GM20000 (cell line): Measurements from ENCODE around the gene SCAPER.

Experiments used
- DNase-seq: peaks from one replicate; pipeline ENCODE4 v3.0.0; 2012; ENCODE audit warnings: low spot score
- TF ChIP-seq, protein P1 (sequence below): IDR thresholded peaks from 2 replicates; pipeline ENCODE4 v1.5.1; 2012; ENCODE audit warnings: mild to moderate bottlenecking, control low read depth; ENCODE audit errors: extremely low read depth, missing control alignments

Gene SCAPER

DNA sequence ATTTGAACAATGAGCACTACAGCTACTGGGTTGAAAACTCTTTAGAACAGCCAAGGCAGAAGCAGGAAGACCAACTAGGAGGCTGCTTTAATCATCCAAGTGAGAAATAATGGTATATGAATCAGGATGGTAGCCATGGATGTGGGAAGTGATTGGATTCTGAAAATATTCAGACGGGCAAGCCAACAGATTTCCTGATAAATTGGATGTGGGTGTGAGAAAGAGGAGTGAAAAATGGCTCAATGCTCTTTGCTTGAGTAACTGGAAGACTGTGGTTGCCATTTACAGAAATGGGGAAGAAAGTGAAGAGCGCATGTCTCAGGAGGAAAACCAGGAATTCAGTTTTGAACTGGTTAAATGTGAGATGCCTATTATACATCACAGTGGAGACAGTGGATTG lies 518.2 kb downstream of the SCAPER start:
- DNase-seq = no peak
- TF ChIP-seq, protein P1, sequence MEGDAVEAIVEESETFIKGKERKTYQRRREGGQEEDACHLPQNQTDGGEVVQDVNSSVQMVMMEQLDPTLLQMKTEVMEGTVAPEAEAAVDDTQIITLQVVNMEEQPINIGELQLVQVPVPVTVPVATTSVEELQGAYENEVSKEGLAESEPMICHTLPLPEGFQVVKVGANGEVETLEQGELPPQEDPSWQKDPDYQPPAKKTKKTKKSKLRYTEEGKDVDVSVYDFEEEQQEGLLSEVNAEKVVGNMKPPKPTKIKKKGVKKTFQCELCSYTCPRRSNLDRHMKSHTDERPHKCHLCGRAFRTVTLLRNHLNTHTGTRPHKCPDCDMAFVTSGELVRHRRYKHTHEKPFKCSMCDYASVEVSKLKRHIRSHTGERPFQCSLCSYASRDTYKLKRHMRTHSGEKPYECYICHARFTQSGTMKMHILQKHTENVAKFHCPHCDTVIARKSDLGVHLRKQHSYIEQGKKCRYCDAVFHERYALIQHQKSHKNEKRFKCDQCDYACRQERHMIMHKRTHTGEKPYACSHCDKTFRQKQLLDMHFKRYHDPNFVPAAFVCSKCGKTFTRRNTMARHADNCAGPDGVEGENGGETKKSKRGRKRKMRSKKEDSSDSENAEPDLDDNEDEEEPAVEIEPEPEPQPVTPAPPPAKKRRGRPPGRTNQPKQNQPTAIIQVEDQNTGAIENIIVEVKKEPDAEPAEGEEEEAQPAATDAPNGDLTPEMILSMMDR = no peak

GRCh38 chr15:76386178-76386577 lies 519.0 kb downstream of the SCAPER start:
- TF ChIP-seq, protein P1 = no peak
- no peak for DNase-seq

- DNase-seq = no peak
Observed at GRCh38 chr15:76384409-76384808, 520.7 kb downstream of the SCAPER start.

DNA sequence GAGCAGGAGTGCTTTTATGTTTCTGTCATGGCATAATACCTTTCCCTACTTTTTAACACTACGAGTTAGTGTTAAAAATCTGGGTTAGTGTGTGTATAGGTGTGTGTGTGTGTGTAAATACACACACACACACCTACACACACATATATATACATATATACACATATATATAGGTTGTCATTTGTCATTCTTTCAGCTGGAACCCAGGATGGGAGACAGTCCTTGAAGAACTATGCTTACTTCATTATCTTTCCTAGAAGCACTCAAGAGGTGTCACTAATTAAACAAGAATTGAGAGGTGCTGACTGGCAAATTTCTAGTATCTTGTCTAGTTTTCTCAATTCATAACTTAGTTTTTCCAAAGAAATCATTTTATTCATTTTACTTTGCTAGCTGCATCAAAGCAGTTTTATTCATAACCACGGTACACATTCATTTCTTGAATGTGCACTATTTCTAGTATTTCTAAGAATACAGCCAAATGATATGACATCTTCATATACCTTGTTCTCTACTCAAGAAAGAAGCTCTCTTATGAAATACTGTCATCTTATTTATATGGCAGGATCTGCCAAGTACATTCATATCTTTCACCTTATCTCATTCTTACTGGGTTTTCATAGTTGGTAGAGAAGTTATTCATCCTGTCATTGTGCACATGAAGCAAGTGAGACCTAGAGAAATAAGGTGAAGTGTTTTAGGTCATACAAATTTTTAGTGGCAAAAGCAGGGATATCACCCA lies 522.0 kb downstream of the SCAPER start:
- TF ChIP-seq, protein P1 = no peak
- no peak for DNase-seq

More at GRCh38 chr15:76384409-76384808, 520.7 kb downstream of the SCAPER start:
- TF ChIP-seq, protein P1 = no peak

DNA sequence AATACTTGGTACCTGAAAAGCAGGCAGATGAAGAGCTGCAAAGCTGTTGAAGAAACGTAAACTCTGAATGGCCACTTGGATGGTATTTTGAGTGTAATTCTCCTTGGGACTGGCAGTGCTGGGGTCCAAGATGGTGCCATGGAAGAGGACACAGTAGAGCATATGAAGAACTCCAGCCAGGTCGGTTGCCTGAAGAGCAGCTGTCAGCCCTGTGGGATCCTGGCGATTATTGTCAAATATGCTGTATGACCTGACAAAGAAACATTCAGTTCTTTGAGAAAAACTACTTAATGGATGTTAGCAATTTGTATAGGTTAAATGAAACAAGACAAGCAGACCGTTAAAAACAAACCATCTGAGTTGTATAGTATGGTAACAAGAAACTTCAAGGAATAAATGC lies 523.8 kb downstream of the SCAPER start:
- TF ChIP-seq, protein P1 = no peak

GRCh38 chr15:76380249-76380648 lies 524.9 kb downstream of the SCAPER start:
- TF ChIP-seq, protein P1 = no peak
- DNase-seq = no peak

More for the DNA sequence above, 523.8 kb downstream of the SCAPER start:
- DNase-seq = no peak

GRCh38 chr15:76378691-76379090 lies 526.4 kb downstream of the SCAPER start:
- DNase-seq = no peak

More at GRCh38 chr15:76378691-76379090, 526.4 kb downstream of the SCAPER start:
- TF ChIP-seq, protein P1 = no peak
